Panc1 (cell line): ENCODE results near the gene CARMIL1.

ENCODE experiments used
- POLR2AphosphoS5 ChIP-seq: IDR thresholded peaks from 2 replicates; pipeline ENCODE4 v1.6.1; 2012; ENCODE audit warnings: mild to moderate bottlenecking, low read depth, low read length, moderate library complexity
- SIN3A ChIP-seq: IDR thresholded peaks from 2 replicates; pipeline ENCODE4 v1.6.1; 2012; ENCODE audit warnings: low read depth, mild to moderate bottlenecking, low read length, moderate library complexity, borderline replicate concordance; ENCODE audit not compliant: insufficient read depth
- TCF7L2 ChIP-seq: IDR thresholded peaks from 2 replicates; pipeline ENCODE4 v1.6.1; 2011; ENCODE audit warnings: mild to moderate bottlenecking, low read depth, low read length, inconsistent platforms
- TF ChIP-seq, protein P1 (sequence below): fragments of 450-650 bp; IDR thresholded peaks from 2 replicates; pipeline ENCODE4 v1.5.1; 2017; ENCODE audit warnings: mild to moderate bottlenecking
- TF ChIP-seq, protein P2 (sequence below), 2 experiments: IDR thresholded peaks; 2 replicates each; pipeline ENCODE4 v1.6.1; 2011 to 2012; ENCODE audit warnings: low read depth in 2 of 2, control low read depth in 1 of 2, low read length in 1 of 2, mild to moderate bottlenecking in 1 of 2, moderate library complexity in 1 of 2; ENCODE audit not compliant: insufficient read depth in 1 of 2

DNA sequence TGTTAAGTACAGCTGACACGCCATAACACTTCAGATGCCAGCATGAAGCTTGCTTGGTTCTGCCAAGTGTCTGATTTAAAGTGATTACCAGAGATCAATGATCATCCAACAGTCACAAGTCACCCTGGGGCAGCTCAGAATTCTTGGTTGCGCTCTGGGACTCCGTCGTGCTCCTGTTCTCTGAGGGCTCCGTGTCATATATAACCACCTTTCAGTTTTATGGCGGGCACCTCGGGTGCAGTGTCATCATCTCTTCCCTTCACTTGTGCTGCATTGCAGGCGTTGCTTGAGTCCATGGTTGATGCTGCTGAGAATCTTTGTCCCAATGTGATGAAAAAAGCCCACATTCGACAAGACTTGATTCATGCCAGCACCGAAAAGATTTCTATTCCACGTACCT lies 271.5 kb downstream of the CARMIL1 start:
- TF ChIP-seq, protein P1, sequence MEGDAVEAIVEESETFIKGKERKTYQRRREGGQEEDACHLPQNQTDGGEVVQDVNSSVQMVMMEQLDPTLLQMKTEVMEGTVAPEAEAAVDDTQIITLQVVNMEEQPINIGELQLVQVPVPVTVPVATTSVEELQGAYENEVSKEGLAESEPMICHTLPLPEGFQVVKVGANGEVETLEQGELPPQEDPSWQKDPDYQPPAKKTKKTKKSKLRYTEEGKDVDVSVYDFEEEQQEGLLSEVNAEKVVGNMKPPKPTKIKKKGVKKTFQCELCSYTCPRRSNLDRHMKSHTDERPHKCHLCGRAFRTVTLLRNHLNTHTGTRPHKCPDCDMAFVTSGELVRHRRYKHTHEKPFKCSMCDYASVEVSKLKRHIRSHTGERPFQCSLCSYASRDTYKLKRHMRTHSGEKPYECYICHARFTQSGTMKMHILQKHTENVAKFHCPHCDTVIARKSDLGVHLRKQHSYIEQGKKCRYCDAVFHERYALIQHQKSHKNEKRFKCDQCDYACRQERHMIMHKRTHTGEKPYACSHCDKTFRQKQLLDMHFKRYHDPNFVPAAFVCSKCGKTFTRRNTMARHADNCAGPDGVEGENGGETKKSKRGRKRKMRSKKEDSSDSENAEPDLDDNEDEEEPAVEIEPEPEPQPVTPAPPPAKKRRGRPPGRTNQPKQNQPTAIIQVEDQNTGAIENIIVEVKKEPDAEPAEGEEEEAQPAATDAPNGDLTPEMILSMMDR, result no peak
- TF ChIP-seq POLR2AphosphoS5 (no peak), TCF7L2 (no peak), SIN3A (no peak)
- TF ChIP-seq, protein P2, sequence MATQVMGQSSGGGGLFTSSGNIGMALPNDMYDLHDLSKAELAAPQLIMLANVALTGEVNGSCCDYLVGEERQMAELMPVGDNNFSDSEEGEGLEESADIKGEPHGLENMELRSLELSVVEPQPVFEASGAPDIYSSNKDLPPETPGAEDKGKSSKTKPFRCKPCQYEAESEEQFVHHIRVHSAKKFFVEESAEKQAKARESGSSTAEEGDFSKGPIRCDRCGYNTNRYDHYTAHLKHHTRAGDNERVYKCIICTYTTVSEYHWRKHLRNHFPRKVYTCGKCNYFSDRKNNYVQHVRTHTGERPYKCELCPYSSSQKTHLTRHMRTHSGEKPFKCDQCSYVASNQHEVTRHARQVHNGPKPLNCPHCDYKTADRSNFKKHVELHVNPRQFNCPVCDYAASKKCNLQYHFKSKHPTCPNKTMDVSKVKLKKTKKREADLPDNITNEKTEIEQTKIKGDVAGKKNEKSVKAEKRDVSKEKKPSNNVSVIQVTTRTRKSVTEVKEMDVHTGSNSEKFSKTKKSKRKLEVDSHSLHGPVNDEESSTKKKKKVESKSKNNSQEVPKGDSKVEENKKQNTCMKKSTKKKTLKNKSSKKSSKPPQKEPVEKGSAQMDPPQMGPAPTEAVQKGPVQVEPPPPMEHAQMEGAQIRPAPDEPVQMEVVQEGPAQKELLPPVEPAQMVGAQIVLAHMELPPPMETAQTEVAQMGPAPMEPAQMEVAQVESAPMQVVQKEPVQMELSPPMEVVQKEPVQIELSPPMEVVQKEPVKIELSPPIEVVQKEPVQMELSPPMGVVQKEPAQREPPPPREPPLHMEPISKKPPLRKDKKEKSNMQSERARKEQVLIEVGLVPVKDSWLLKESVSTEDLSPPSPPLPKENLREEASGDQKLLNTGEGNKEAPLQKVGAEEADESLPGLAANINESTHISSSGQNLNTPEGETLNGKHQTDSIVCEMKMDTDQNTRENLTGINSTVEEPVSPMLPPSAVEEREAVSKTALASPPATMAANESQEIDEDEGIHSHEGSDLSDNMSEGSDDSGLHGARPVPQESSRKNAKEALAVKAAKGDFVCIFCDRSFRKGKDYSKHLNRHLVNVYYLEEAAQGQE (IDR thresholded peaks at IDR 0.05; ENCODE audit: insufficient read depth in 1 of 2, low read depth in 2 of 2, low read length in 1 of 2), result no peak
